Common myeloid progenitor, CD34-positive (primary cell): ENCODE data around the gene SMIM8.

Experiments used
- CTCF ChIA-PET: fragments of 350-600 bp; sonication (Branson Sonifier 250); formaldehyde crosslinking; loops from one replicate; lab custom pipeline; 2021; ENCODE audit warnings: antibody characterized with exemption; lab: Charles Lee
- POLR2A ChIA-PET: fragments of 350-600 bp; sonication (Branson Sonifier 250); formaldehyde crosslinking; loops from one replicate; lab custom pipeline; 2021; ENCODE audit warnings: antibody characterized with exemption; lab: Charles Lee
- DNase-seq, 3 donors: peaks; one replicate each; pipeline versions ENCODE4 v3.0.0 to v3.0.0-alpha.2; 2013
- H3K27ac ChIP-seq, 2 experiments: 1 replicate in 1 of 2; 2 replicates in 1 of 2; pipeline ENCODE4 v1.7.0; 2013; ENCODE audit warnings: inconsistent platforms in 2 of 2, low read length in 2 of 2, mild to moderate bottlenecking in 2 of 2, low read depth in 1 of 2, moderate library complexity in 1 of 2; ENCODE audit not compliant: severe bottlenecking in 2 of 2, insufficient read depth in 1 of 2, poor library complexity in 1 of 2
- H3K27me3 ChIP-seq, 5 experiments: replicated peaks in 2 of 5; 1 replicate in 3 of 5; 2 replicates in 2 of 5; pipeline versions ENCODE4 v1.6.1 to v1.7.0; 2013; ENCODE audit warnings: low read length in 4 of 5, mild to moderate bottlenecking in 2 of 5, moderate library complexity in 2 of 5, inconsistent platforms in 1 of 5; ENCODE audit not compliant: insufficient read depth in 5 of 5, control insufficient read depth in 4 of 5
- H3K36me3 ChIP-seq, 4 experiments: 1 replicate in 2 of 4; 2 replicates in 2 of 4; pipeline versions ENCODE4 v1.6.1 to v1.7.0; 2013; ENCODE audit warnings: low read length in 3 of 4, control low read depth in 1 of 4, mild to moderate bottlenecking in 1 of 4; ENCODE audit not compliant: control insufficient read depth in 4 of 4, insufficient read depth in 4 of 4
- H3K4me1 ChIP-seq, 4 experiments: 1 replicate in 3 of 4; 2 replicates in 1 of 4; pipeline versions ENCODE4 v1.6.1 to v1.7.1; 2013; ENCODE audit warnings: low read length in 3 of 4, mild to moderate bottlenecking in 3 of 4, control low read depth in 1 of 4, inconsistent platforms in 1 of 4, moderate library complexity in 1 of 4; ENCODE audit not compliant: control insufficient read depth in 4 of 4, insufficient read depth in 4 of 4; ENCODE audit errors: control extremely low read depth in 1 of 4
- H3K4me3 ChIP-seq, 7 experiments: 1 replicate in 4 of 7; 2 replicates in 3 of 7; pipeline versions ENCODE4 v1.5.1 to v1.7.0; 2013; ENCODE audit warnings: mild to moderate bottlenecking in 7 of 7, low read length in 6 of 7, moderate library complexity in 6 of 7, inconsistent platforms in 2 of 7, low read depth in 2 of 7, control low read depth in 1 of 7; ENCODE audit not compliant: insufficient read depth in 4 of 7, control insufficient read depth in 1 of 7; ENCODE audit errors: extremely low read depth in 1 of 7
- H3K9me3 ChIP-seq, 5 experiments: 1 replicate in 4 of 5; 2 replicates in 1 of 5; pipeline versions ENCODE4 v1.6.1 to v1.7.1; 2013; ENCODE audit warnings: low read length in 4 of 5, mild to moderate bottlenecking in 2 of 5, inconsistent platforms in 1 of 5, low read depth in 1 of 5, moderate library complexity in 1 of 5; ENCODE audit not compliant: control insufficient read depth in 4 of 5, insufficient read depth in 2 of 5; ENCODE audit errors: control extremely low read depth in 1 of 5
- WGBS: methylation state at CpG from one replicate; pipeline ENCODE4 v1.1.5; 2013; ENCODE audit not compliant: insufficient coverage; 5-methylcytosine and 5-hydroxymethylcytosine counted together

SMIM8 gene

DNA sequence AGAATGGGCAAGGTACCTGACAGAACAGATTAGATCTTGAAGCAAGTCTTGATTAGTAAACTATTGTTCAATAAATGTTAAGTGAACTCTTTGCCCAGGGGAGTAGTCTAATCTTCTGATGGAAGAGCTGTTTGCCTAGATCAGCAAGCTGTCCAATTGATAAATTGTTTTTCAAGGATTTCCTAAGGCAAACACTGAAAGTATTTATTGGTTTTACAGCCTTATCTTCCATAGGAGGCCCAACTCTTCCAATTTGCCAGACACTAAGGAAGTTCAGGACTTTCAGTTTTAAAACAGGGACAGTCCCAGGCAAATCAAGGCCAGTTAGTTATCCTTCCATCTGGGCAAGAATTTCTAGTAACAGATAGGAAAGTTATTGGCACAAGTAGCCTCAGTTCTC, 20.4 kb downstream of the SMIM8 start:
- Histone ChIP-seq H3K9me3 (no peaks in the 10 kb centered on the region), H3K27ac (no peak overlapping the region), H3K27me3 (no peaks in the 10 kb centered on the region), H3K36me3 (peaks cover 0 to 2% (median under 1%) of the 10 kb centered on the region in 4 experiments), H3K4me1 (no peaks in the 10 kb centered on the region), H3K4me3 (no peak overlapping the region)
- no peak for DNase-seq
- CTCF ChIA-PET: no interaction called here
- POLR2A ChIA-PET: no interaction called here

DNA sequence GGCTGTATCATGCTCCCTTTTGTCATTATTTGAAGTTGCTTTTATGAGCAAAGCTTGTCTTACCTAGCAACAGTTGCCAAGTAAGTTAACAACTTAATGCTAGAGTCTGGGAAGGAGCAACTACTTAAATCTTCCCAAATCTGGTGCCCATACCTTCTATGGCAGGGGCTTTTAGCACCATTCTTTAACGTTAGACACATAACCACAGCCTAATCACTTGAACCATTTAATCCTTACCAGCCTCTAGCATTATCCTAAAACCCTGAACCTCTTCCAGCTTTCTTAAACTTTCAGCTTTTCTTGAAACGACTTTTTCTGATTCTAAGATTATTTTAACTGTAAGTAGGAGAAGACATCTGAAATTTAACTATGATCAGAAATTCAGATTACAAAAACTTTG, 22.3 kb downstream of the SMIM8 start, which contains the start of gene C6orf163:
Gene C6orf163 (plus strand): TSS at position 83 of the 400 bp plus-strand sequence. CDS start 287 bp downstream, at position 370.
- H3K4me3 ChIP-seq: no peak within 1 kb of the TSS
- H3K36me3 ChIP-seq: peaks cover 0 to 2% (median under 1%) of the 10 kb centered on the region in 4 experiments
- CTCF ChIA-PET: no interaction called here
- no peaks in the 10 kb centered on the region for H3K4me1 ChIP-seq
- POLR2A ChIA-PET: interaction anchor here (0.8 kb wide), 1 partner anchor 25 kb away, joined by 3 read pairs; no protein-coding TSS in a partner anchor
- H3K27ac ChIP-seq: no peak within 1 kb of the TSS
- 100% methylated on average over 1 of the region's 2 CpGs for WGBS
- no peak for DNase-seq
- H3K27me3 ChIP-seq: no peaks in the 10 kb centered on the region
- H3K9me3 ChIP-seq: no peaks in the 10 kb centered on the region

DNA sequence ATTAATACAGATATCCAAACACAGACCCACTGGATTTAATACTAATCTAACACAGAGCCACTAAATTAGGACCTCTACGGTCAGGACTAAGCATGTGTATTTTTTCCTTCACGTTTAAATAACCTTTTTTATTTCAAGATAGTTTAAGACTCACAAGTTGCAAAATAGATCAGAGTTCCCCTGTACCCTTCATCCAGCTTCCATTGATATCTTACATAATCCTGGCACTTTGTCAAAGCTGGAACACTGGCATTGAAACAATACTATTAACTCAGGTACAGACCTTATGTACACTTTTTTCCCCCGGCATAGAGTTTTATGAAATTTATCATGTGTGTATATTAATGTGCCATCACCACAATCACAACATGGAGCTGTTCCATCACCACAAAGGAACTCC, 24.3 kb downstream of the SMIM8 start:
- H3K4me1 ChIP-seq: no peaks in the 10 kb centered on the region
- H3K36me3 ChIP-seq: peaks cover 0 to 2% (median under 1%) of the 10 kb centered on the region in 4 experiments
- CTCF ChIA-PET: no interaction called here
- no peaks in the 10 kb centered on the region for H3K27me3 ChIP-seq
- no peak overlapping the region for H3K4me3 ChIP-seq
- no peak overlapping the region for H3K27ac ChIP-seq
- POLR2A ChIA-PET: no interaction called here
- DNase-seq: no peak
- no peaks in the 10 kb centered on the region for H3K9me3 ChIP-seq
- 86% methylated on average over 2 of the region's 3 CpGs for WGBS

DNA sequence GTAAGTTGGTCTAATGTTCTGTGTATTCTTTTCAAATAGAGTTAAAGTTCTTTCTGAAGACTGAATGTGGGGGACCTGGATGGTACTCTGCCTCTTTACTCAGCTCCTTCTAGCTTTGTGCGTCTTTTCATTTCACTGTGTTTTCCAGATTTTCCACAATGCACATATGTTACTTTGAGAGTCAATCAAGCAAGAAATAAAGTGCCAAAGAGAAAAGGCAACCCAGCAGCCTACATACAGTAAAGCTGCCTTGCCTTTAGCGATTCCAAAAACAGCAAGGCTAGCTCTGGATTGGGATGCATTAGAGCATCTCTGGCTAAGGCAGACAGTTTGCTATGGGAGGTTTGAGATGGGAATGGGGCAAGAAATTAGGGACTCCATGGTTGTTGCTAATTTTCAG, 27.5 kb downstream of the SMIM8 start:
- H3K36me3 ChIP-seq: peaks cover 0 to 2% (median under 1%) of the 10 kb centered on the region in 4 experiments
- 100% methylated on average over 1 of the region's 2 CpGs for WGBS
- no peak overlapping the region for H3K27ac ChIP-seq
- POLR2A ChIA-PET: interaction anchor here (0.6 to 1.2 kb wide), 2 partner anchors 36 to 409 kb away, joined by 4 to 5 read pairs; no protein-coding TSS in a partner anchor
- H3K27me3 ChIP-seq: no peaks in the 10 kb centered on the region
- H3K4me3 ChIP-seq: no peak overlapping the region
- no peaks in the 10 kb centered on the region for H3K9me3 ChIP-seq
- no peaks in the 10 kb centered on the region for H3K4me1 ChIP-seq
- CTCF ChIA-PET: no interaction called here
- no peak for DNase-seq

DNA sequence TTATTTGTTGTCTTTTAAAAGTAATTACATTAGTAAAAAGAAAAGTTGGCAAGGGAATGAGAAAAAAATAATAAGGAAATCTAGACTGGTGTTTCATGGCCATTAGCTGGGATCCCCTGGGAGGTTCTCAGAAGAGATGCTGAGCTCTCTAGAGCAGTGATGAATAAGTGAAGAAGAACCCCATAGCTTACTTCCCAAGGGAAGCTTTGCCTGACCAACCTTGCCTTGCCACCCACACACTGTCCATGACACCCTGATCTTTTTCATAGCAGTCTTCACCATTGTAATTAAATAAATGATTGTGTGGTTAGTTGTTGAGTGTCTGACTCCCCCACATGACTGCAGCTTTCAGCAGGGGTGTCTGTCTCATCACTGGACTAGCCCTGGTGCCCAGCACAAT, 28.1 kb downstream of the SMIM8 start:
- H3K27ac ChIP-seq: no peak overlapping the region
- peaks cover 0 to 2% (median 0%) of the 10 kb centered on the region in 4 experiments for H3K36me3 ChIP-seq
- no peaks in the 10 kb centered on the region for H3K27me3 ChIP-seq
- ChIA-PET CTCF (no interaction called here), POLR2A (interaction anchor here (0.6 to 1.2 kb wide), 2 partner anchors 35 to 409 kb away, joined by 4 to 5 read pairs; no protein-coding TSS in a partner anchor)
- no peak overlapping the region for H3K4me3 ChIP-seq
- no peaks in the 10 kb centered on the region for H3K9me3 ChIP-seq
- DNase-seq: no peak
- H3K4me1 ChIP-seq: no peaks in the 10 kb centered on the region

DNA sequence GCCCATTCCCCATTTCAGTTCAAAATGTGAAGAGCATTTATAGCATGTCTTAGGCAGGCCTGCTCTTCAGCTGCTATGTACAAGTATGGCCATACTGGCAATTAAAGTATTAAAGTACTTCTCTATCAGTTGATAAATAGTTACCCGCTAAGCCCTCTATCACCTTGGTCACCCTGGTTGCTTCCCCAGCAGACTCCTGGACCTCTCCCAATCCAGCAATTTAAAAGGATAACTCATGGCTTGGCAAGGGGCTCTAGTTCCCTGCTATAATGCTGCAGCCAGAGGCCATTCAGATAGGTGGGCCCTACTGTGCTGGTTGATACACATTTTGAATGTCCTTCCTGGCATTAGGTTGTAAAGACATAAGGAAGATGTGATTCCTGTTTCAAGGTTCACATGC, 29.2 kb downstream of the SMIM8 start:
- no peak overlapping the region for H3K4me3 ChIP-seq
- no peaks in the 10 kb centered on the region for H3K4me1 ChIP-seq
- CTCF ChIA-PET: no interaction called here
- DNase-seq: no peak
- no peaks in the 10 kb centered on the region for H3K9me3 ChIP-seq
- 91% methylated on average over 1 of the region's 1 CpG for WGBS
- POLR2A ChIA-PET: no interaction called here
- H3K27me3 ChIP-seq: no peaks in the 10 kb centered on the region
- peaks cover 0 to 2% (median 0%) of the 10 kb centered on the region in 4 experiments for H3K36me3 ChIP-seq
- no peak overlapping the region for H3K27ac ChIP-seq

GRCh38 chr6:87356181-87356580, 33.8 kb downstream of the SMIM8 start:
- no peak for DNase-seq
- no peak overlapping the region for H3K27ac ChIP-seq
- CTCF ChIA-PET: no interaction called here
- H3K36me3 ChIP-seq: peaks cover 0 to 2% (median 0%) of the 10 kb centered on the region in 4 experiments
- H3K9me3 ChIP-seq: no peaks in the 10 kb centered on the region
- no peaks in the 10 kb centered on the region for H3K4me1 ChIP-seq
- WGBS: 100% methylated on average over 2 of the region's 4 CpGs
- no peak overlapping the region for H3K4me3 ChIP-seq
- no peaks in the 10 kb centered on the region for H3K27me3 ChIP-seq
- POLR2A ChIA-PET: no interaction called here
